Fibroblast of the conjunctiva (primary cell): Measurements from ENCODE around the gene NLRX1.
"Not testable (repeated sequence)": the region's sequence is repeated elsewhere in the genome, so short reads cannot be mapped to it uniquely, and the experiment has no call there.

ENCODE experiments used
- DNase-seq: peaks from one replicate; pipeline ENCODE4 v3.0.0-alpha.2; 2010; ENCODE audit warnings: low read depth

NLRX1 gene, protein sequence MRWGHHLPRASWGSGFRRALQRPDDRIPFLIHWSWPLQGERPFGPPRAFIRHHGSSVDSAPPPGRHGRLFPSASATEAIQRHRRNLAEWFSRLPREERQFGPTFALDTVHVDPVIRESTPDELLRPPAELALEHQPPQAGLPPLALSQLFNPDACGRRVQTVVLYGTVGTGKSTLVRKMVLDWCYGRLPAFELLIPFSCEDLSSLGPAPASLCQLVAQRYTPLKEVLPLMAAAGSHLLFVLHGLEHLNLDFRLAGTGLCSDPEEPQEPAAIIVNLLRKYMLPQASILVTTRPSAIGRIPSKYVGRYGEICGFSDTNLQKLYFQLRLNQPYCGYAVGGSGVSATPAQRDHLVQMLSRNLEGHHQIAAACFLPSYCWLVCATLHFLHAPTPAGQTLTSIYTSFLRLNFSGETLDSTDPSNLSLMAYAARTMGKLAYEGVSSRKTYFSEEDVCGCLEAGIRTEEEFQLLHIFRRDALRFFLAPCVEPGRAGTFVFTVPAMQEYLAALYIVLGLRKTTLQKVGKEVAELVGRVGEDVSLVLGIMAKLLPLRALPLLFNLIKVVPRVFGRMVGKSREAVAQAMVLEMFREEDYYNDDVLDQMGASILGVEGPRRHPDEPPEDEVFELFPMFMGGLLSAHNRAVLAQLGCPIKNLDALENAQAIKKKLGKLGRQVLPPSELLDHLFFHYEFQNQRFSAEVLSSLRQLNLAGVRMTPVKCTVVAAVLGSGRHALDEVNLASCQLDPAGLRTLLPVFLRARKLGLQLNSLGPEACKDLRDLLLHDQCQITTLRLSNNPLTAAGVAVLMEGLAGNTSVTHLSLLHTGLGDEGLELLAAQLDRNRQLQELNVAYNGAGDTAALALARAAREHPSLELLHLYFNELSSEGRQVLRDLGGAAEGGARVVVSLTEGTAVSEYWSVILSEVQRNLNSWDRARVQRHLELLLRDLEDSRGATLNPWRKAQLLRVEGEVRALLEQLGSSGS

DNA sequence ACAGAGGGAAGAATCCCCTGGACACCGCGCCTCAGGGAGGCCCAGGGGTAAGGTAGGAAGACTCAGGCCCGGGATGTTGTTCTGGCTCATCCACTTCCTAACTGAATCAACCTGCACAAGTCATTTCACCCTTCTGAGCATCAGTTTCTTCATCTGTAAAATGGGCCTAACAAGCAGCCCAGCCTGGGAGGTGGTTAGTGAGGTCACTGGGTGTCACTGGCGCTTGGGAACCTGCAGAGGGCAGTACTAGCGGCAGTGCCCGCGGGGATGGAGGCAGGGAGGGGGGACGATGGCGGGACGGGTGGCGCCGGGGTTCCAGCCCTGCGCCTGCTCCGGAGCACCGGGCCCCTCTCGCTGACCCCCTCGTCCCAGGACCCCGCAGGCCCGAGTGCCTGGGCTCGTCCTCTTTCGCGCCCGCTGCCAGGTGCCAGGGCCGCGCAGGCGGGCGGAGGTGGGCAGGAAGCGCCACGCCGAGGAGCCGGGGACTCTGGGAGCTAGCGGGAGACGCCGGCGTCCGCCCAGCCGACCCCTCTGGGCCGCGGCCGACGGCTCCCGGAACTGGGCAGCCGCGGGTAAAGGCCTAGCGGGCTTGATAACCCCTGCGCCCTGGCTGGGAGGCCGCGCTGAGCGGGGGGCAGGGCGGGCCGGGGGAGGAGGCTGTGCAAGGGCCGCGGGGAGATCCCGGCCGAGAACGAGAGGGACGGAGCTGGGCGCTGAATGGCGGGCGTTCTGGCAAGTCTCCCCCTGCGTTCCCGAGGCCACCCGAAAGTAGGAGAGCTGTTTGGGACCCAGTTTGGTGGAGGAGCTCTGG, at the start of gene NLRX1:
Gene NLRX1 (plus strand): TSS at position 255 of the 811 bp plus-strand sequence. CDS start 2,679 bp downstream, outside the sequence.
- peak; percentile 75 for DNase-seq

DNA sequence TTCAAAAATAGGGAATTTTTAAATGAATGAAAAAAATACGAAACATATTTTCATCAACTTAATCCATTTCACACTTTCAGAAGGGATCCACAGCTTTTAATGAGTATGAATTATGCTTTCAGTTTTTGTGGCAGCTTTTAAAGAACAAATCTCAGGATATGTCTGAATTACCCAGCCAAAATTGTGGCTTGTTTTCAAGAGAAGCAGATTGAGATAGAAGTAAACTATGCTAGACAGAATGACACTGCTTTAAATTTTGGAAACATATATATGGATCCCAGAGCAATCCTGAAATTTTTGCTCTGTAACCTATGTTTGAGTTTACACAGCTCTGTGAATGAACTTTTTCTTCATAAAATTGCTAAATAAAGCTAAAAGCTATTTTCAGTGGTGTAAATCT, 49.6 kb upstream of the NLRX1 start:
- DNase-seq = no peak

DNA sequence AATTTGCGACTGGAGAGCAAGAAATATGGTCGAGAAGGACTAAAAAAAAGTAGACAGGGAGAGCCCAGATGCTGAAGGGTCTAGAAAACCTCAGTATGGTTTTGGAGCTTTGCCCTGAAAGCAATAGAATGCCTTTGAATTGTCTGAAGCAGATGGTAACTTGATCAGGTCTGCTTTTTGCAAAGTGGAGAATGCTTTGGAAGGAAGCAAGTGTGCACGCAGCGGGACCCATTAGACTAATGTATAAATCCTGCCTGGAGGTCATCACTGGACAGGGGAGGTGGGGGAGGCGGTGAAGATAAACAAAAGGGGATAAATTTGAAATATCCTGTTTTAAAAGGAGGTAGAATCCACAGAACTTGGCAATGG, 47.9 kb upstream of the NLRX1 start:
- peak; percentile 29 for DNase-seq

DNA sequence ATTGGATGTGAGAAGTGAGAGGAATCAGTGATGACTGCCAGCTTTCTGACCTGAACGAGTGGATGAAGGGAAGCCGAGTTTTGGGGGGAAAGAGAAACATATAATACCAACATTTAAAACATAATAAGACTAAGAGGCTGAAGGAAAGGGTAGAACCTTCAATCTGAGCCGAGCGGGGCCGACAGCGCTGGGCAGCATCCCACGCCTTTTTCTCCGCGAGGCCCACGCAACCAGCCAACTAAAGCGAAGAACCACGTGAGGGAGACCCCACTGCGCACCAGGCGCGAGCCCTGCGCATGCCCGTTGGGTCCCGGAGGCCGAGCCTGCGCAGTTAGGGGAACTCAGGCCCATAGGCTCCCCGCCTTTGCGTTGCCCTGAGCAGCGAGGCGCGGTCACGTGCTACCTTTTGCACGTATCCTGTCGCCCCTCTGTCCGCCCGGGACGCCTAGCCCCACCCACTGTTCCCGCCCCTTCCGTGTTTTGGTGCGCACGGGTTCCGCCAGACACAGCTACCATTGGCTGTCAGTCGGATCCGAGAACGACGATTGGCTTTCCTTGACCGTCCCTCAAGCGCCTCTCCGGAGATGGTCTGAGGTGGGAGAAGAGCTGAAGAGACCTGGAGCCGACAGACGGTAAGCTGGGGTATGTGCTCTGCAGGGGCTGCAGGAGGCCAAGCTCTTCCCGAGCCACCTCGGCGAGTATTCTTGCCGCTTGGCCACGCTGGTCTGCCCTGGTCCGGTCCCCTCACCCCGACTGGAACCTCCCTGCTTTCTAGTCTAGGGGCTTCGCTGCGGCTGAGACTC, 47.3 kb upstream of the NLRX1 start, which contains the start of gene HINFP:
Gene HINFP (plus strand): TSS at position 573 of the 803 bp plus-strand sequence. CDS start 5,365 bp downstream, outside the sequence.
- DNase-seq = peak; percentile 97

DNA sequence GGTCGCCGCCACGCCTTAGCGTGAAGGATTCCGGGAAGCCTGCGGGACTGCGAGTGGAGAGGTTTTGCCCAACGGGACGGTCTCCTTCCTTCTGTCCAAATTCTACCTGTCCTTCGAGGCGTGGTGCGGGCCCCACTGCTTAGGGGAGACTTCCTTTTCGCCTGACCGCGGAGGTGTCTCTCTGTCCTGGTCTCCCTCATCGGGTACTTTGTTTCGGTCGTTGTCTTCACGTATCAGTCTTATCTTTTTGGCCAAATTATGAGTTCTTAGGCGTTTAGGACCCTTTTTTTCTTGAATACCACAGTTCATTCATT, 46.8 kb upstream of the NLRX1 start:
- DNase-seq = no peak

DNA sequence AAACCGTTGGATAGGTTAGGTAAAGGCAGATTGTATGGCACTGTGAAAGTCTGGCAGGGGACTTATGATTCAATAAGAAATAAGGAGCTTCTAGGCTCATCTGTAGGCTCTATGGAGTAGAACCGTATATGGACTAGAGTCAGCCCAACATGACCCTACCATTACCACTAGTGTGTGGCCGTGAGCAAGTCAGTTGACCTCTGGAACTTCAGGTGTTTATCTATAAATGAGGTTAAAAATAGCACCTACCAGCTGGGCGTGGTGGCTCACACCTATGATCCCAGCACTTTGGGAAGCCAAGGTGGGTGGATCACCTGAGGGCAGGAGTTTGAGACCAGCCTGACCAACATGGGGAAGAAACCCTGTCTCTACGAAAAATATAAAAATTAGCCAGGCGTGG, 42.7 kb upstream of the NLRX1 start:
- no peak for DNase-seq

DNA sequence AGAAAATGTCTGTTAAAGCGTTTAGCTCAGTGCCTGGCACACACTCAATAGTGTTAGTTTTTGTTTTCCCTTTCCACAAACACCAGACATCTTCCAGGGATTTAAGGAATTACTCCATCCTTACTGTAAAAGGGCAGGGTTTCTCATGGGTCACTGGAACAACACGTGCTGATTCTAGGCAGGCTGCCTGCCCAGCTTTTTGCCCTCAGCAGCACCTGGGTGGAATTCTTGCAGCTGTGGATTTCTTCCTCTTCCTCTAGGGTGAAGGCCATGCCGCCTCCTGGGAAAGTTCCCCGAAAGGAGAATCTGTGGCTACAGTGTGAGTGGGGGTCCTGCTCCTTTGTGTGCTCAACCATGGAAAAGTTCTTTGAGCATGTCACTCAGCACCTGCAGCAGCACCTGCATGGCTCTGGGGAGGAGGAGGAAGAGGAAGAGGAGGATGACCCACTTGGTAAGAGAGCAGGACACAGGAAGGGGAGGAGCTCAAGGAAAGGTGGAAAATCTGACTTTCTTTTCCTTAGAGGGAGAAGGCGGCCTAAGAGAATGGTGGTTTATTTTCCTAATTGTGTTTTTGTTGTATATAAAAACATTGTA, 41.8 kb upstream of the NLRX1 start:
- no peak for DNase-seq

DNA sequence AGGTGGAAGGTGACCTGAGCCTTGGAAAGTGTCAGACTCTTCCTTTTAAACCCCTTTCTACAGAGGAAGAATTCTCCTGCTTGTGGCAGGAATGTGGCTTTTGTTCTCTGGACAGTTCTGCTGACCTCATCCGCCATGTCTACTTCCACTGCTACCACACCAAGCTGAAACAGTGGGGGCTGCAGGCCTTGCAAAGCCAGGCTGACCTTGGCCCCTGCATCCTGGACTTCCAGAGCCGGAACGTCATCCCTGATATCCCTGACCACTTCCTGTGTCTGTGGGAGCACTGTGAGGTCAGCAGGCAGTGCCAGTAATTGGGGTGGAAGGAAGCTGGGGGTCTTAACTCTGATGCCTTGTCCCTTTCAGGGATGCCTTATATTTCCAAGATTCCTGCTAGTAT, 37.9 kb upstream of the NLRX1 start:
- no peak for DNase-seq

DNA sequence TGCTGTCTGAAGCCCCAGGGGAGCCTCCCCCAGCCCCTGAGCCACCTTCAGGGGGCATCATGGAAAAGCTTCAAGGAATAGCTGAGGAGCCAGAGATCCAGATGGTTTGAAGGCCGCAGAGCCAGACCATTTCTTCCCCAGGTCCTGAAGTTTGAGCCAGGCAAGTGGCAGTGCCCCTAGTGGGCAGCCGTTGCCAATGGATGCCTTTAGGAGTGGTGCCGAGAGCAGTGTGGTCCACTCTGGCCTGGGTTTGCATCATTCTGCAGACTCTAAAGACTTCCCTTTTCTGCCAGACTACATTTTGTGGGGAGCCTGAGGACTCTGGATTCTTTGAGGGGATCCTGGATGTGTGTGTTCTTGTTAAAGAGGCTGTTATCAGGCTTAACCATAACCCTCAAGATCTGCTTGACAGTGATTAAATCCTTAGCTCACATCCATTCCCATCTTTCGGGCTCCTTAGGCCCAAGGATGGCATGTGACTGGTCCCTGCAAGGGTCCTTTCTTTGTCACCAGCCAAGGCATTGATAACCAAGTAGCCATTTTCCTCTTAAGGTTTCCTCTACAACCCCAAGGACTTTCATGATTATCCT, 34.0 kb upstream of the NLRX1 start:
- DNase-seq = no peak

DNA sequence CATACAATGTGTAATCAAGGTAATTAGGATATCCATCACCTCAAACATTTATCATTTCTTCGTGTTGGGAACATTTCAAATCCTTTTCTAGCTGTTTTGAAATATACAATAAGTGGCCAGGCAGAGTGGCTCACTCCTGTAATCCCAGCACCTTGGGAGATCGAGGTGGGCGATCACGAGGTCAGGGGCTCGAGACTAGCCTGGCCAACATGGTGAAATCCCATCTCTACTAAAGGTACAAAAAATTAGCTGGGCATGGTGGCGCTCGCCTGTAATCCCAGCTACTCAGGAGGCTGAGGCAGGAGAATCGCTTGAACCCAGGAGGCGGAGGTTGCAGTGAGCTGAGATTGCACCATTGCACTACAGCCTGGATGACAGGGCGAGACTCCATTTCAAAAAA, 29.2 kb upstream of the NLRX1 start:
- DNase-seq = not testable (repeated sequence)

DNA sequence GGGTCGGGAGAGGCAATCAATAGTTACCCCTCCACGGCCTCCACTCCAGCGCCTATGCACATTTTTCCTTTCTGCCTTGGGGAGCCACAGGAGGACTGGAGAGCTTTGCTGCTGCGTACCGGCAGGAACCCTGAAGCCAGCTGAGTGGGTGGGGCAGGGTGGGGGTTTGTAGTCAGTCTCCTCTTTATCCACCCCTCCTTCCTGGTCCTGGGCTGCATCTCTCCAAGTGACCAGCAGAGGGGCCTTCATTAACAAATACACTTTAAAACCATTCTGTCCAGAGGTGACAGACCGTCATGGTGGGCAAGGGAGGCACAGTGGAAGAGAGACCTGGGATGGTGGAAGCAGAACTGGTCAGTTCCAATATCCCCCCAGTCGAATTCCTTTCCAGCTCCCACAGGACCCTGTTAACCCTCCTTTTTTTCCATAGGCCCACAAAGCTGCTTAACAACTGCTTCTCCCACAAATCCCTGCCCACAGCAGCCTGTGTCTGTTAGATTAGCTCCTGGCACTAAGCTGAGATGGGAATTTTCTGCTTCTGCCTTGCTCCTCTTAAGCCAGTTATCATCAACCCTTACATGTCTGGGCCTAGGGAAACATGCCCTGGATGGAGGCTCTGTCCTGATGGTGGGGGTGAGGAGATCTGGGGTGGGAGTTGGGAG, 23.6 kb upstream of the NLRX1 start:
- DNase-seq = peak; percentile 51

DNA sequence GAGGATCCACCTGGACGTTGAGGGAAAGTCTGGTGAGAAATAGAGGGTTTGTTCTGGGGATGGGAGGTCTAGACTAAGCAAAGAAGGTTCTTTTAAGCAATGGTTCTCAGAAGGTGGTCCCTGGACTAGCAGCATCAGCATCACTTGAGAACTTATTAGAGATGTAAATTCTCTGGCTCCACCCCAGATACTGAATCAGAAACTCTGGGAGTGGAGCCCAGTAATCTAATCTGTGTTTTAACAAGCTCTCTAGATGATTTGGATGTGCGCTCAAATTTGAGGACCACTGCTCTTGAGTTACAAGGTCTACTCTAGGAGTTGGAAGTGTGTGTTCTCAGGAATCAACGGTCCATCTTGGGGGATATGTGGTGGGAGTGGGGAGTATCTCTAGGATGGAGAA, 23.0 kb upstream of the NLRX1 start:
- DNase-seq = no peak

DNA sequence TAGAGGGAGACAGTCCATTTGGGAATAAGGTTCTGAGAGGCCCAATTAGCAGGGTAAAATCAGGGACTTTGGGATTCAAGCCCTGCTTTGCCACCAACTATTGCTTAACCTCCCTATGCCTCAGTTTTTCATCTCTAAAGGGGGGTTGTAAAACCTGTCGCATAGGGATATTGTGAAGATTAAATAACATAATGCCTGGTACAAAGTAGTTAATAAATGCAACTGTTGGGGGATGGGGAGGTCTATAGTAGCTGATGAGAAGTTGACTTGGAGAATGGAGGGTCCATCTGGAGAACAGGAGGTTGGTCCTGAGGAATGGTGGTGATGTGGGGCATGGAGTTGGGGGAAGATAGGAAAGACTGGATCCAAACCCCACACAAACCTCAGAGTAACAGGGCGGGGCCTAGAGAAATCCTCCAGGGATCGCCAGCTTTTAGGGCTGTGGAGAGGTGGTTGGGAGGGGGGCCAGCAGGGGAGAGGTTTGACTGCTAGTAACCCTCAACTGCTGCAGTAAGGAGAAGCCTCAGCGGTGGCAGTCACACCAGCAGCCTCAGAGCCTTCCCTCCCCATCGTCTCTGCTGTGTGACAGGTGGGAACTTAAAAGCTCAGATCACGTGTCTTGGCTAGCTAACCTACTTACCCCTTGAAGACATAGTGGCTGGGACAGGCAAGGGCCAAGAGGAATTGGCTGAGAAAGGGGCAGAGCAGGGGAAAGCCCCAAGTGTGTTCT, 20.8 kb upstream of the NLRX1 start:
- no peak for DNase-seq

DNA sequence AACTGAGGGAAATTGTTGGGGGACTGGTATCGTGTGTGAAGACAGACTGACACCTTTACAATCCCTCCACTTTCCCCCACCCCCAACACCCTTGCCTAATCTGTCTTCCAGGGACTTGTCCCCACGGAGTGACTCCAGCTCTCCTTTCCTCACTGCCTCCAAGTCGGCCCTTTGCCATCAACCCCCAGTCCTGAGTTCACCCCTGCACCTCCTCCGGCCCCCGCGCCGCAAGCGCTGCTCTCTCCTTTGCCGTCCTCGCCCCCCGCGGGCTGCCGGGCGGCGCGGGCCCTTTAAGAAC, 19.9 kb upstream of the NLRX1 start:
- DNase-seq = no peak

DNA sequence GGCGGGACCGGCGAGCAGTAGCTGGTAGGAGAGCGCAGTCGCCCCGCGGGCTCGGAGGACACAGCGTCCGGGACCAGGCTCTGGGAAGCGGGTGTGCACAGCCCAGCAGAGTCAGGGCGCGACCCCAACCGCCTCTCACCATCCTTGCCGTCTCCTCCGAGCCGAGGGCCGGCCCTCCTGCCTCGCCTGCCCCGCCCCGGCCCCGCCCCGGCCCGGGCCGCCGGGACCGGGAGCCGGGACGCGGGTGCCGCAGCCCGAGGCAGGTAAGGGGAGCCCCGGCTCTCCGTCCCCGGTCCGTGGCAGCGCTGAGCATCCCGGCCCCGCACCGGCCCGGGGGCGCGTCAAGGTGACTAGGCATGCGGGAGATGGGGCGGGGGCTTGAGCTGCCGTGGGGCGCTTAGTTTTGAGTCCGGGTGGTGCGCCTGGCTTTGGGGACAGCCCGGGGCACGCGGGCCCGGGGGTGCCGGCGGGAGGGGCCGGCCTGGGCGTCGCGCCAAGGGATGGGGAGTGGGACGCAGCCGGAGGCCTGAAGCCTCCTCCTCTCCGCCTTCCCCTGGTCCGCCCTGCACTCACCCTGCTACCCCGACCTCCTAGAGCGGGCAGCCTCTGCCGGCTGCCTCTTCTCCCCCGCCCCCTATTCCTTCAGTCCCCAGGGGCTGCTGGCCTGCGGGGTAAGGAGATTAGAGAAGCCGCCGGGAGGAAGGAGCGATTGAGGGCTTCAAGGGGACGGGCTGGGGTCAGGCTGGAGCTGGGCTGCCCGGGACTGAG, 19.3 kb upstream of the NLRX1 start, which contains the start of gene ABCG4:
Gene ABCG4 (plus strand): TSS at position 35 of the 768 bp plus-strand sequence. CDS start 914 bp downstream, outside the sequence.
- DNase-seq = no peak

DNA sequence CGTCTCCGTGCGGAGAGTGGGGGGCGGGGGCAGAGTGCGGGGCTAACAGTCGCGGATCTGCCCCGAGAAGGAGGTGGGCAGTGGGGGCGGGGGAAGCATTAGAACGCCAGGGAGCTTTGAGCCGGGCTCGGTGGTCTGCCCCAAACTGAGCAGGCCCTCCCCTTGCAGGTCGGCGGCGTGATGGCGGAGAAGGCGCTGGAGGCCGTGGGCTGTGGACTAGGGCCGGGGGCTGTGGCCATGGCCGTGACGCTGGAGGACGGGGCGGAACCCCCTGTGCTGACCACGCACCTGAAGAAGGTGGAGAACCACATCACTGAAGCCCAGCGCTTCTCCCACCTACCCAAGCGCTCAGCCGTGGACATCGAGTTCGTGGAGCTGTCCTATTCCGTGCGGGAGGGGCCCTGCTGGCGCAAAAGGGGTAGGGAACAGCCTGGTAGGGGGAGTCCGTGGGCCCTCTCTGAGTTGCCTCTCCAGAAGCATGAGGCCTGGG, 18.7 kb upstream of the NLRX1 start:
- no peak for DNase-seq

DNA sequence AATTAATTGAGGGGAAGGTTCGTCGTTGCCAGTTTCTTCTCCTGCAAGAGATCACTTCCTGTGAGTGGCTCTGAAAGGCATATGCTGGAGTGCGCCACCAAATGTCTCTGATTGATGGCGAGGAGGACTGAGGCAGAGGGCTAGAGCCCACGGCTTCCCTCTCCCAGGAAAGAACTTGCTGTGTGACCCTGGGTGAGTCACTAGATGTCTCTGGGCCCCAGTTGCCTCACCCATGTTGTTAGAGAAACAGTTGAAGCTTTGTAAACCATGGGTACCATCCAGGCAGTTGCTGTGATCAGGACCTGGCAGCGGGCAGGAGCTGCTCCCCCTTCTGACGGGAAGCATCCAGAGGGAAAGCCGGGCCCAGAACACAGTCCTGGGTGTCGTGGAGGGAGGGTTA, 16.5 kb upstream of the NLRX1 start:
- DNase-seq = no peak

DNA sequence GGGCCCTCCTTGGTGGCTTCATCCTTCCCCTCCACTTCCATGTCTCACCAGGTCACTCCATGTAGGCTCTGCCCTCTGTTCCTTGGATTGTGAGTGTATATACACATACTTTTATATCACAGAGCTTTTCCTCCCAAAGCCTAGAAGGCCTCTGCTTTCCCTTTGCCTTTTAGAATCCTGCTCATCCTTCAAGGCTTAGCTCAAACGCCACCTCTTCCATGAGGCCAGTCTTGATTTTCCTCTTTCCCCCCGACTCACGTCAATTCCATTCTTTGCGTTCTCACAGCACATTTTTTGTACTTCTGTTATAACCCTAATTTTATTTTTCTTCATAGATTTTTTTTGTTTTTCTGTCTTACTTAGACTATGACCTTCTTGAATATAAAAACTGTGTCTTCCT, 15.9 kb upstream of the NLRX1 start:
- no peak for DNase-seq
